NOMO-1 treated with DMSO at 0.1 percent for 48 hours (cell line): Measurements from ENCODE around the gene ADAMTS19.

Source experiments
- DNase-seq: peaks from one replicate; lab custom pipeline; 2025; ENCODE audit not compliant: unreplicated experiment; lab: John Stamatoyannopoulos, UW

Gene ADAMTS19

DNA sequence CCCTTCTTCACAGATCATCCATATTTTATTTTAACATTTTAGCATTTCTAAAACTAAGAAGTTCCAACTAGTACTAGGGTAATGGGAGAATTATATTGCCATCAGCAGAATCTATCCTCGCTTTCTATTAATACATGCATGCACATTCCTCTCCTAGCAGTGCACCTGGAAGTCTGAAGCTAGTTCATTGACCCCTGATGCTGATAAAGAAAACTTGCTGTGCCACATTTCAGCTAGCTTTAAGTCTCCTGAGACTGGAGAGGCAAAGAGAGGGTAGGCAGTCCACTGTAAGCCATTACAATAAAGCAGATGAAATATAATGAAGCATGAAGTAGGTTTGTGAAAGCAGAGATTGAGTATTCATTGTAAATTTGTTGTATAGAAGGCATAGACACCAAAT lies 303.6 kb downstream of the ADAMTS19 start:
- no peak for DNase-seq

- DNase-seq = no peak
Observed at GRCh38 chr5:129766798-129767197, 306.7 kb downstream of the ADAMTS19 start.

- peak; percentile 86 for DNase-seq
Observed at GRCh38 chr5:129767927-129768380, 307.9 kb downstream of the ADAMTS19 start.

DNA sequence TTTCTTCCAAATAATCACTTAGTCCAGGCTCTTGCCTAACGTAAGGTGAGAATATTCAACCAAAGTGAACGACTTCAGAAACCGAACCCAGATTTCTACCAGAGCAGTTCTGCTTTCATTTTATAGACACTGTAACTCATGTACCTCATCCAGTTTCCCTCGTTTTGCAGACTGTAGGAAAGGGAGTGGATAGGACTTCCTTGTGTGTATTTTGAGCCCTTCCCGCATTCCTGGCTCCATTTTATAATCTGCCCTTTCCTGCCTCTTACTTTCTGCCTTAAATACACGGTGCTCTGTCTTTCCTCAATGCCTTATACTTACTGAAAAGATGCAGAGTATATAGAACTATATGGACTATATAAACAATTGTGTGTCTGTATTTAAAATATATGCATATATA lies 308.6 kb downstream of the ADAMTS19 start:
- peak; percentile 12 for DNase-seq

- DNase-seq = no peak
Observed at GRCh38 chr5:129770024-129770820, 310.1 kb downstream of the ADAMTS19 start.

GRCh38 chr5:129771058-129771838 lies 311.1 kb downstream of the ADAMTS19 start:
- peak; percentile 51 for DNase-seq

DNA sequence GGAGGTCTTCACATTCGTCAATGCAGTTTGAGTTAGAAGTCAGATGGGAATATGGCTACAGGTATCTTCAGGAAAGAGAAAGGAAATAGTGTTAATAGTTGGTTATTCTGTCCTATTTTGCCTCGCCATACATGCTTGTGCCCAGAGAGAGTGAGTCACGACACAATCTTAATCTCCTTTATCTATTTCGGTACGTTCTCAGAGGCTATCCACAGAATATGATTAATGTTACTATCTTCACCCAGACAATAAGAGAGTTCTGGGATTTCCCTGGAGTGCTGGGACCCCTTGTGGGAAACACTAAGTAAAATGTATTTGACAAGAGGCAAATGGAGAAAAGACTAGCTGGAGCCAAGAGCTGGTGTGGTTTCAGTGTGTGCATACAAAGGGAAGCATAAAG lies 313.3 kb downstream of the ADAMTS19 start:
- DNase-seq = no peak

- DNase-seq = no peak
Observed at GRCh38 chr5:129781594-129781993, 321.5 kb downstream of the ADAMTS19 start.
